K562 (cell line): Measurements from ENCODE around the gene SPATA17. TPM values are rescaled to one million over a fixed set of nuclear protein-coding genes. Genes with fewer than 3 reads are reported as not detected.

Experiments used
- ATAC-seq: fragments of 200-7000 bp; cut with Tn5 transposase; 3 replicates; pipeline ENCODE4 v1.9.1; 2020; ENCODE audit warnings: moderate library complexity
- BruUV-seq: library from RNA; stranded (reverse); fragments of 400-500 nt; replicated peaks from 2 replicates; lab custom pipeline; 2021; lab: Mats Ljungman, UMichigan
- CTCF ChIA-PET: fragments of 300-600 bp; formaldehyde crosslinking; extraction: SDS; loops from one replicate; lab custom pipeline; 2021; ENCODE audit warnings: low intra/inter-chr PET ratio; lab: Yijun Ruan, JAX
- POLR2A ChIA-PET: fragments of 300-600, 350-650 bp; sonication (Branson Sonifier 250); formaldehyde crosslinking; extraction: SDS; loops from one replicate; lab custom pipeline; 2021; ENCODE audit warnings: antibody characterized with exemption, inconsistent platforms; lab: Yijun Ruan, JAX
- DNase-seq, 4 experiments: peaks; one replicate each; pipeline versions ENCODE4 v3.0.0 to v3.0.0-alpha.2; 2011 to 2018; ENCODE audit warnings: low spot score in 3 of 4, mixed read lengths in 3 of 4; ENCODE audit errors: extremely low read depth in 1 of 4
- FAIRE-seq: peaks from 2 replicates; lab custom pipeline; 2011; peaks lifted over from hg19 to GRCh38; lab: Jason Lieb, UNC
- H2AFZ ChIP-seq: 2 replicates; pipeline ENCODE4 v1.6.0; 2011; ENCODE audit warnings: low read depth, low read length, control low read depth, inconsistent platforms
- H3K27ac ChIP-seq: fragments of 200-600 bp; 3 replicates; pipeline ENCODE4 v1.8.0; 2011; ENCODE audit warnings: low read depth, mild to moderate bottlenecking, control low read depth, inconsistent platforms, low read length, moderate library complexity, mixed read lengths; ENCODE audit errors: extremely low read depth
- H3K27me3 ChIP-seq, 2 experiments: fragments of 300-600 bp in 1 of 2; 2 replicates in 1 of 2; 3 replicates in 1 of 2; pipeline versions ENCODE4 v1.6.0 to v1.8.0; 2011; ENCODE audit warnings: inconsistent platforms in 2 of 2, low read length in 2 of 2, mild to moderate bottlenecking in 1 of 2, mixed read lengths in 1 of 2, moderate library complexity in 1 of 2; ENCODE audit not compliant: control insufficient read depth in 2 of 2, insufficient read depth in 2 of 2
- H3K36me3 ChIP-seq: fragments of 300-600 bp; 3 replicates; pipeline ENCODE4 v1.8.0; 2011; ENCODE audit warnings: mild to moderate bottlenecking, low read length, inconsistent platforms; ENCODE audit not compliant: control insufficient read depth, insufficient read depth
- H3K4me1 ChIP-seq, 2 experiments: fragments of 200-600 bp in 1 of 2; replicated peaks in 1 of 2; 2 replicates in 1 of 2; 3 replicates in 1 of 2; pipeline versions ENCODE4 v1.5.1 to v1.8.0; 2011; ENCODE audit warnings: inconsistent platforms in 2 of 2, low read length in 2 of 2, mild to moderate bottlenecking in 1 of 2, mixed read lengths in 1 of 2, moderate library complexity in 1 of 2; ENCODE audit not compliant: control insufficient read depth in 2 of 2, insufficient read depth in 2 of 2
- H3K4me2 ChIP-seq: 2 replicates; pipeline ENCODE4 v1.6.1; 2011; ENCODE audit warnings: low read length, control low read depth, inconsistent platforms, mixed read lengths; ENCODE audit not compliant: insufficient read depth
- H3K4me3 ChIP-seq: fragments of 200-600 bp; sonication (generic), shearing (Covaris generic); 2 replicates; pipeline ENCODE4 v1.5.1; 2016; ENCODE audit warnings: control low read depth, inconsistent platforms
- H3K79me2 ChIP-seq: fragments of 200-600 bp; 3 replicates; pipeline ENCODE4 v1.8.0; 2011; ENCODE audit warnings: low read length, inconsistent platforms; ENCODE audit not compliant: control insufficient read depth, insufficient read depth
- H3K9ac ChIP-seq, 2 experiments: 2 replicates each; pipeline versions ENCODE4 v1.6.0 to v1.6.1; 2011; ENCODE audit warnings: low read depth in 2 of 2, low read length in 2 of 2, control low read depth in 1 of 2, inconsistent platforms in 1 of 2, mild to moderate bottlenecking in 1 of 2, mixed read lengths in 1 of 2; ENCODE audit not compliant: insufficient read depth in 1 of 2
- H3K9me1 ChIP-seq: one replicate; pipeline ENCODE4 v1.6.0; 2011; ENCODE audit warnings: inconsistent platforms, mild to moderate bottlenecking, low read length, moderate library complexity; ENCODE audit not compliant: control insufficient read depth, insufficient read depth
- H3K9me3 ChIP-seq: replicated peaks from 2 replicates; pipeline ENCODE4 v1.5.1; 2011; ENCODE audit warnings: low read depth, low read length, inconsistent platforms; ENCODE audit not compliant: control insufficient read depth, insufficient read depth
- H4K20me1 ChIP-seq: replicated peaks from 2 replicates; pipeline ENCODE4 v1.6.1; 2011; ENCODE audit warnings: low read length, inconsistent platforms, mixed read lengths; ENCODE audit not compliant: control insufficient read depth, insufficient read depth
- ARID4B ChIP-seq: sonication (generic); formaldehyde crosslinking; IDR thresholded peaks from 2 replicates; pipeline ENCODE4 v1.8.0; 2022; ENCODE audit warnings: mild to moderate bottlenecking, missing genetic modification reagents
- DIDO1 ChIP-seq: fragments of 450-650 bp; IDR thresholded peaks from 2 replicates; pipeline ENCODE4 v1.6.1; 2016; ENCODE audit warnings: low read depth, missing biosample characterization, missing genetic modification characterization
- PATZ1 ChIP-seq: fragments of 250-450 bp; sonication (Bioruptor Pico); IDR thresholded peaks from 2 replicates; pipeline ENCODE4 v1.5.0; 2020; ENCODE audit warnings: mild to moderate bottlenecking, borderline replicate concordance
- POLR2G ChIP-seq: fragments of 200-400 bp; formaldehyde crosslinking; IDR thresholded peaks from 2 replicates; pipeline ENCODE4 v1.6.1; 2017; ENCODE audit warnings: low read depth, mild to moderate bottlenecking, antibody characterized with exemption, low read length, moderate library complexity
- RAD21 ChIP-seq, 2 experiments: fragments of 250-450 bp in 1 of 2; fragments of 450-650 bp in 1 of 2; sonication (Bioruptor Pico) in 1 of 2; formaldehyde crosslinking in 1 of 2; IDR thresholded peaks in 1 of 2; conservative IDR thresholded peaks in 1 of 2; 2 replicates each; pipeline versions ENCODE4 v1.4.0 to v1.8.0; 2020 to 2022; ENCODE audit warnings: mild to moderate bottlenecking in 2 of 2, moderate library complexity in 1 of 2
- SFPQ ChIP-seq: fragments of 200-400 bp; formaldehyde crosslinking; IDR thresholded peaks from 2 replicates; pipeline ENCODE4 v1.6.1; 2017; ENCODE audit warnings: mild to moderate bottlenecking, low read depth, low read length, moderate library complexity
- SMAD3 ChIP-seq: fragments of 450-650 bp; formaldehyde crosslinking; conservative IDR thresholded peaks from 2 replicates; pipeline ENCODE4 v1.4.0; 2020; ENCODE audit warnings: mild to moderate bottlenecking
- TCFL5 ChIP-seq: fragments of 250-450 bp; sonication (Bioruptor Pico); conservative IDR thresholded peaks from 2 replicates; pipeline ENCODE4 v1.6.1; 2021; ENCODE audit warnings: mild to moderate bottlenecking, moderate library complexity, matching md5 sums
- ZNF644 ChIP-seq: fragments of 200-800 bp; sonication (Bioruptor generic); IDR thresholded peaks from 2 replicates; pipeline ENCODE4 v1.6.1; 2016; ENCODE audit warnings: low read depth, missing genetic modification characterization, missing compliant biosample characterization
- WGBS: fragments of 100-300 bp; shearing (Covaris generic); methylation state at CpG from one replicate; pipeline ENCODE4 v1.1.6; 2016; ENCODE audit warnings: low coverage, mixed read lengths; ENCODE audit not compliant: insufficient coverage; ENCODE audit errors: missing lambda C conversion rate; 5-methylcytosine and 5-hydroxymethylcytosine counted together
- in situ Hi-C: fragments of 300-500 bp; cut with MboI; formaldehyde crosslinking; loops from 4 replicates; pipeline ENCODE4 v1.15.0; 2018; ENCODE audit warnings: inconsistent platforms, mixed read lengths
- intact Hi-C: fragments of 100-400 bp; cut with micrococcal nuclease; formaldehyde crosslinking; loops from 2 replicates; pipeline ENCODE4 v1.14.2; 2022
- polyA plus RNA-seq, 8 experiments: library from polyadenylated mRNA; depleted of rRNA in 4 of 8; stranded (reverse) in 5 of 8; unstranded in 3 of 8; fragments of >200 nt; fragmentation: Nextera tagmentation in 2 of 8; fragmentation: Illumina TruSeq in 1 of 8; extraction: Ambion mirVana in 2 of 8; extraction: Trizol in 1 of 8; gene quantifications; 2 replicates each; pipeline versions ENCODE4 v1.2.1 to v1.2.3, GENCODE V29; 2011 to 2014; ENCODE audit warnings: inconsistent platforms in 1 of 8, missing spikeins in 1 of 8
- total RNA-seq, 7 experiments: library from RNA; depleted of rRNA in 6 of 7; stranded (reverse); fragments of >200 nt in 6 of 7; fragmentation: Illumina TruSeq in 2 of 7; extraction: Trizol in 2 of 7; gene quantifications; 2 replicates each; pipeline versions ENCODE4 v1.2.1 to v1.2.3, GENCODE V29; 2011 to 2021; ENCODE audit warnings: low replicate concordance in 1 of 7

SPATA17 gene
- total and polyA plus RNA-seq, 9 of the 15 experiments (the other 6 are each of a cell fraction or from before 2014, with no cell fraction given): 0.04 to 0.11 TPM; not detected in 7

- no peak for TF ChIP-seq ARID4B (CRISPR knock-in tag)
- TF ChIP-seq PATZ1 (CRISPR knock-in tag): no peak
Observed at GRCh38 chr1:217847643-217848042, 216.5 kb downstream of the SPATA17 start (continued).

GRCh38 chr1:217856342-217857034 lies 225.3 kb downstream of the SPATA17 start:
- H3K9ac ChIP-seq: no peak overlapping the region
- H2AFZ ChIP-seq: no peak overlapping the region
- no peaks in the 10 kb centered on the region for H3K9me1 ChIP-seq
- no peaks in the 10 kb centered on the region for H3K79me2 ChIP-seq
- no TSS peak for BruUV-seq
- no peak for ATAC-seq
- WGBS: 2% methylated on average over 6 of the region's 6 CpGs
- ChIA-PET CTCF (no interaction called here), POLR2A (no interaction called here)
- H3K4me3 ChIP-seq: no peak overlapping the region
- no peaks in the 10 kb centered on the region for H4K20me1 ChIP-seq
- H3K27ac ChIP-seq: no peak overlapping the region
- no peaks in the 10 kb centered on the region for H3K27me3 ChIP-seq
- H3K9me3 ChIP-seq: no peaks in the 10 kb centered on the region; the same call in 1 of the 2 replicates
- no peak for DNase-seq
- no peak for FAIRE-seq
- H3K36me3 ChIP-seq: no peaks in the 10 kb centered on the region
- no peak overlapping the region for H3K4me2 ChIP-seq
- H3K4me1 ChIP-seq: no peaks in the 10 kb centered on the region
- in situ Hi-C loops: no loop called here
- intact Hi-C loops: no loop called here
- TF ChIP-seq RAD21 (CRISPR knock-in tag; conservative IDR thresholded peaks at IDR 0.05 in 1 of 2, IDR thresholded peaks at IDR 0.05 in 1 of 2) (no peak), ZNF644 (tag) (no peak), SMAD3 (no peak), POLR2G (no peak), TCFL5 (CRISPR knock-in tag) (no peak), DIDO1 (no peak), SFPQ (no peak)
